ENCODE data around the gene HPSE2.

DNA sequence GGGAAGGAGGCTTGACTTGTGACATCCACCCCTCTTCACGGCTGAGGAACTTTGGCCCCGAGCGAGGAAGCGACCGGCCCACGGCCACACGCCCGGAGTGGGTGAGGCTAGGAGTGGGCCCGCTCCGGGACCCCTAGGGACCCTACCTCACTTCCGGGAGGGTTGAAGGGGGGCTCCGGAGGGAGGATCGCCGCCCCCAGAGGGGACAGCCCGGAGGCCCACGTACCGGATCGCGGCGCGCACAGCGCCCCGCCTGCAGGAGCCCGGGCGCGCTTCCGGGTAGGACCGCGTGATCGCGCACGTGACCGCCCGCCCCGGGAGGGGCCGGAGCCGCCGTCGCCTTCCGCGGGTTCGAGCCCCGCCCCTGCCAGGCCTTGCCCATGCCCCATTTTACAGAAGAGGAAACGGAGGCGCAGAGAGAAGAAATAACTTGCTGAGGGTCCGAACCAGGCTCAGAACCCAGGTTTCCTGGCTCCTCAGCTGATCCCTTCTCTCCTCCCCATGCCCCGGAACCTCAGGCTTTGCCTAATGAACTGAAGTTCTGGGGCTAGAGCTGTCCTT is 788.9 kb downstream of the HPSE2 start, which contains the start of gene HPS1:
- TF ChIP-seq YY1 (IDR thresholded peaks at IDR 0.05; ENCODE audit: insufficient read depth, insufficient read length) (no peak), ZNF274 (IDR thresholded peaks at IDR 0.05; ENCODE audit: low read depth, low read length) (no peak), SUZ12 (IDR thresholded peaks at IDR 0.05; ENCODE audit: extremely low read depth, insufficient read depth, insufficient read length) (no peak)

Measured in NT2/D1 (cell line).